Neural cell (in vitro differentiated cells): Measurements from ENCODE around the gene EHMT2. TPM values are rescaled to one million over a fixed set of nuclear protein-coding genes. Genes with fewer than 3 reads are reported as not detected.

ENCODE experiments used
- H2AFZ ChIP-seq: fragments of 200-600, 300-800 bp; sonication (generic), shearing (Covaris generic); 2 replicates; pipeline ENCODE4 v1.6.0; 2014; ENCODE audit warnings: low read depth, mild to moderate bottlenecking, antibody characterized with exemption, low read length, moderate library complexity
- H3F3A ChIP-seq: fragments of 200-600 bp; shearing (Covaris generic); 2 replicates; pipeline ENCODE4 v1.6.1; 2016; ENCODE audit warnings: mild to moderate bottlenecking, moderate library complexity, mixed read lengths, antibody characterized with exemption, low read length; ENCODE audit not compliant: insufficient read depth, poor library complexity, severe bottlenecking
- H3K27ac ChIP-seq: fragments of 200-600, 300-800 bp; sonication (generic), shearing (Covaris generic); 2 replicates; pipeline ENCODE4 v1.5.1; 2014; ENCODE audit warnings: mild to moderate bottlenecking, low read length, moderate library complexity
- H3K27me3 ChIP-seq: fragments of 300-800, 200-600 bp; sonication (generic), shearing (Covaris generic); 2 replicates; pipeline ENCODE4 v1.6.0; 2014; ENCODE audit warnings: mild to moderate bottlenecking, low read depth, low read length, moderate library complexity; ENCODE audit not compliant: insufficient read depth
- H3K36me3 ChIP-seq: fragments of 300-800, 200-600 bp; sonication (generic), shearing (Covaris generic); 2 replicates; pipeline ENCODE4 v1.5.1; 2014; ENCODE audit warnings: mild to moderate bottlenecking, antibody characterized with exemption, low read length, moderate library complexity; ENCODE audit not compliant: insufficient read depth
- H3K4me2 ChIP-seq: fragments of 300-800, 200-600 bp; sonication (generic), shearing (Covaris generic); 2 replicates; pipeline ENCODE4 v1.6.0; 2014; ENCODE audit warnings: mild to moderate bottlenecking, low read length
- H3K4me3 ChIP-seq: fragments of 300-800, 200-600 bp; sonication (generic), shearing (Covaris generic); 2 replicates; pipeline ENCODE4 v1.5.1; 2014; ENCODE audit warnings: mild to moderate bottlenecking, low read length, moderate library complexity
- H3K79me2 ChIP-seq: fragments of 200-600 bp; shearing (Covaris generic); replicated peaks from 2 replicates; pipeline ENCODE4 v1.6.0; 2014; ENCODE audit warnings: mild to moderate bottlenecking, low read length, moderate library complexity; ENCODE audit not compliant: insufficient read depth
- H3K9ac ChIP-seq: fragments of 300-800, 200-600 bp; sonication (generic), shearing (Covaris generic); 2 replicates; pipeline ENCODE4 v1.6.1; 2016; ENCODE audit warnings: mild to moderate bottlenecking, low read length, mixed read lengths
- H3K9me2 ChIP-seq: fragments of 200-600 bp; shearing (Covaris generic); 2 replicates; pipeline ENCODE4 v1.6.1; 2016; ENCODE audit warnings: mild to moderate bottlenecking, low read length, mixed read lengths; ENCODE audit not compliant: insufficient read depth
- H3K9me3 ChIP-seq: fragments of 200-600, 300-800 bp; sonication (generic), shearing (Covaris generic); 2 replicates; pipeline ENCODE4 v1.6.1; 2016; ENCODE audit warnings: mild to moderate bottlenecking, mixed run types, low read length, moderate library complexity, mixed read lengths
- H4K20me1 ChIP-seq: fragments of 200-600 bp; shearing (Covaris generic); 2 replicates; pipeline ENCODE4 v1.6.1; 2016; ENCODE audit warnings: mild to moderate bottlenecking, mixed run types; ENCODE audit not compliant: insufficient read depth
- EP300 ChIP-seq: fragments of 450-650 bp; conservative IDR thresholded peaks from 2 replicates; pipeline ENCODE4 v1.6.1; 2014; ENCODE audit warnings: antibody characterized with exemption, mild to moderate bottlenecking, moderate library complexity; ENCODE audit not compliant: poor library complexity, severe bottlenecking
- EZH2 ChIP-seq: fragments of 200-600, 300-800 bp; shearing (Covaris generic), sonication (generic); IDR thresholded peaks from 2 replicates; pipeline ENCODE4 v1.6.1; 2014; ENCODE audit warnings: antibody characterized with exemption, low read length, borderline replicate concordance, mild to moderate bottlenecking; ENCODE audit not compliant: insufficient read depth, poor library complexity, severe bottlenecking
- MXI1 ChIP-seq: fragments of 450-650 bp; conservative IDR thresholded peaks from 2 replicates; pipeline ENCODE4 v1.6.1; 2014; ENCODE audit warnings: antibody characterized with exemption, mild to moderate bottlenecking; ENCODE audit not compliant: poor library complexity, severe bottlenecking
- POLR2AphosphoS5 ChIP-seq: IDR thresholded peaks from 2 replicates; pipeline ENCODE4 v1.6.1; 2012
- RAD21 ChIP-seq: fragments of 450-650 bp; conservative IDR thresholded peaks from 2 replicates; pipeline ENCODE4 v1.6.1; 2014; ENCODE audit warnings: antibody characterized with exemption, mild to moderate bottlenecking, moderate library complexity
- SMC3 ChIP-seq: fragments of 450-650 bp; conservative IDR thresholded peaks from 2 replicates; pipeline ENCODE4 v1.6.1; 2014; ENCODE audit warnings: antibody characterized with exemption, mild to moderate bottlenecking, moderate library complexity; ENCODE audit not compliant: poor library complexity
- TAF1 ChIP-seq: IDR thresholded peaks from 2 replicates; pipeline ENCODE4 v1.6.1; 2012; ENCODE audit warnings: low read depth
- polyA plus RNA-seq: library from polyadenylated mRNA; depleted of rRNA; stranded (reverse); fragments of >200 nt; gene quantifications from 2 replicates; pipeline ENCODE4 v1.2.3, GENCODE V29; 2014
- TF ChIP-seq, protein P1 (sequence below): IDR thresholded peaks from 2 replicates; pipeline ENCODE4 v1.6.1; 2012; ENCODE audit warnings: borderline replicate concordance
- TF ChIP-seq, protein P2 (sequence below): fragments of 450-650 bp; IDR thresholded peaks from 2 replicates; pipeline ENCODE4 v1.5.1; 2014; ENCODE audit warnings: antibody characterized with exemption, mild to moderate bottlenecking, moderate library complexity; ENCODE audit not compliant: poor library complexity, severe bottlenecking

Gene EHMT2
- polyA plus RNA-seq, 1 donor from 2014 or later: 102 TPM

DNA sequence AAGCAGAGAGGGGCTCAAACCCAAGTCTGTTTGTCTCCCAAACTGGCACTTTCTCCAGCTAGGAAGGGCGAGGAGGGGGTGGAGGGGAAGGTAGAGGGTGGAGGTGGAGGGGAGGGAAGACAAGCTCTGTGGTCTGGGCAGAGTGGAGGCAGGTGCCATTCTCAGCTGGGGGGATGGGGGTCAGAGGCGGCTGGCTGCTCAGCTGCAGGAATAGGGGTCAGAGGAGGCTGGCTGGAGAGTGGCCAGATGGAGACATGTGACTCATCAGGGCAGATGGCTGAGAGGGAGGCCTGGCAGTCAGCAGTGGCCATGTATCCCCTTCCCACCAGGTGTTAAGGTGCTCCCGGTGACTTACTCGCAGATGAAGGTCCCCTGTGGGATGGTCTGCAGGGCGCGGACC is 15.2 kb downstream of the EHMT2 start:
- Histone ChIP-seq H3K4me3 (no peak overlapping the region), H3K27me3 (no peaks in the 10 kb centered on the region), H2AFZ (no peak overlapping the region), H3K27ac (no peak overlapping the region), H3K9me3 (no peaks in the 10 kb centered on the region), H3K4me2 (no peak overlapping the region), H3K79me2 (no peaks in the 10 kb centered on the region), H3K9me2 (no peaks in the 10 kb centered on the region), H3K36me3 (no peaks in the 10 kb centered on the region), H4K20me1 (no peaks in the 10 kb centered on the region), H3K9ac (no peak overlapping the region), H3F3A (no peaks in the 10 kb centered on the region)
- TF ChIP-seq MXI1 (no peak), RAD21 (no peak), SMC3 (no peak), TAF1 (no peak), POLR2AphosphoS5 (no peak), EP300 (no peak), EZH2 (no peak)
- TF ChIP-seq, protein P1, sequence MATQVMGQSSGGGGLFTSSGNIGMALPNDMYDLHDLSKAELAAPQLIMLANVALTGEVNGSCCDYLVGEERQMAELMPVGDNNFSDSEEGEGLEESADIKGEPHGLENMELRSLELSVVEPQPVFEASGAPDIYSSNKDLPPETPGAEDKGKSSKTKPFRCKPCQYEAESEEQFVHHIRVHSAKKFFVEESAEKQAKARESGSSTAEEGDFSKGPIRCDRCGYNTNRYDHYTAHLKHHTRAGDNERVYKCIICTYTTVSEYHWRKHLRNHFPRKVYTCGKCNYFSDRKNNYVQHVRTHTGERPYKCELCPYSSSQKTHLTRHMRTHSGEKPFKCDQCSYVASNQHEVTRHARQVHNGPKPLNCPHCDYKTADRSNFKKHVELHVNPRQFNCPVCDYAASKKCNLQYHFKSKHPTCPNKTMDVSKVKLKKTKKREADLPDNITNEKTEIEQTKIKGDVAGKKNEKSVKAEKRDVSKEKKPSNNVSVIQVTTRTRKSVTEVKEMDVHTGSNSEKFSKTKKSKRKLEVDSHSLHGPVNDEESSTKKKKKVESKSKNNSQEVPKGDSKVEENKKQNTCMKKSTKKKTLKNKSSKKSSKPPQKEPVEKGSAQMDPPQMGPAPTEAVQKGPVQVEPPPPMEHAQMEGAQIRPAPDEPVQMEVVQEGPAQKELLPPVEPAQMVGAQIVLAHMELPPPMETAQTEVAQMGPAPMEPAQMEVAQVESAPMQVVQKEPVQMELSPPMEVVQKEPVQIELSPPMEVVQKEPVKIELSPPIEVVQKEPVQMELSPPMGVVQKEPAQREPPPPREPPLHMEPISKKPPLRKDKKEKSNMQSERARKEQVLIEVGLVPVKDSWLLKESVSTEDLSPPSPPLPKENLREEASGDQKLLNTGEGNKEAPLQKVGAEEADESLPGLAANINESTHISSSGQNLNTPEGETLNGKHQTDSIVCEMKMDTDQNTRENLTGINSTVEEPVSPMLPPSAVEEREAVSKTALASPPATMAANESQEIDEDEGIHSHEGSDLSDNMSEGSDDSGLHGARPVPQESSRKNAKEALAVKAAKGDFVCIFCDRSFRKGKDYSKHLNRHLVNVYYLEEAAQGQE: no peak
- TF ChIP-seq, protein P2, sequence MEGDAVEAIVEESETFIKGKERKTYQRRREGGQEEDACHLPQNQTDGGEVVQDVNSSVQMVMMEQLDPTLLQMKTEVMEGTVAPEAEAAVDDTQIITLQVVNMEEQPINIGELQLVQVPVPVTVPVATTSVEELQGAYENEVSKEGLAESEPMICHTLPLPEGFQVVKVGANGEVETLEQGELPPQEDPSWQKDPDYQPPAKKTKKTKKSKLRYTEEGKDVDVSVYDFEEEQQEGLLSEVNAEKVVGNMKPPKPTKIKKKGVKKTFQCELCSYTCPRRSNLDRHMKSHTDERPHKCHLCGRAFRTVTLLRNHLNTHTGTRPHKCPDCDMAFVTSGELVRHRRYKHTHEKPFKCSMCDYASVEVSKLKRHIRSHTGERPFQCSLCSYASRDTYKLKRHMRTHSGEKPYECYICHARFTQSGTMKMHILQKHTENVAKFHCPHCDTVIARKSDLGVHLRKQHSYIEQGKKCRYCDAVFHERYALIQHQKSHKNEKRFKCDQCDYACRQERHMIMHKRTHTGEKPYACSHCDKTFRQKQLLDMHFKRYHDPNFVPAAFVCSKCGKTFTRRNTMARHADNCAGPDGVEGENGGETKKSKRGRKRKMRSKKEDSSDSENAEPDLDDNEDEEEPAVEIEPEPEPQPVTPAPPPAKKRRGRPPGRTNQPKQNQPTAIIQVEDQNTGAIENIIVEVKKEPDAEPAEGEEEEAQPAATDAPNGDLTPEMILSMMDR: no peak

DNA sequence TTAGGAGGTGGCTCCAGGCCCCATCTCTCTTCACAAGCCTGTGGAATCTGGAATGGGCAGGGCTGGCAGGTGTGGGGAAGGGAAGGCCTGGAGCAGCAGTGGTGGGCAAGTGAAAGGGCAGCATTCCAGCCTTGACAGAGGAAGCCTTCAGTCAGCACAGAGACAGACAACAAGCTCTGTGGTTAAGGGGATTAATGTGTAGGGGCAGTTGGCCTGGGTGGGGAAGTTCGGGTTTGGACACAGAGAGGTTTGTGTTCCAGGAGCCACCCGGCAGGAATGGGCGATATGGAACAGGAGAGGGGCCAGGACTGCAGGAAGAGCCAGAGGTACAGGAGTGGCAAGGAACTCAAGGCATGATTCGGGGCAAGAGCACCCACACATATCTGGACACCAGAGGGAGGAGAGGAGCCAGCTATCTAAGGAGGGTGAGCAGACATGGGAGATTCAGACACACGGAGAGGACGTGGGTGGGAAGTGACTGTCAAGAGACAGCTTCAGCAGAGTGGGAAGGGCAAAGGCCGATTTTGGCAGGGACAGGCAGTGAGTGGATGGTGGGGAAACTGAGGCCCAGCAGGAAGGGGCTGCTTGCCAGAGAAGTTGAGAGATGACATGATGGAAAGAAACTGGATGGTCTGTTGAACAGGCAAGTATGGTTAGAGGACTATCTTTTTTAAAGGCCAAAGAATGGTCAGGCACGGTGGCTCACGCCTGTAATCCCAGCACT is 16.2 kb downstream of the EHMT2 start:
- Histone ChIP-seq H2AFZ (no peak overlapping the region), H3K36me3 (no peaks in the 10 kb centered on the region), H3K9me3 (no peaks in the 10 kb centered on the region), H3K4me3 (no peak overlapping the region), H3K9ac (no peak overlapping the region), H3K27ac (no peak overlapping the region), H3F3A (no peaks in the 10 kb centered on the region), H3K79me2 (no peaks in the 10 kb centered on the region), H4K20me1 (no peaks in the 10 kb centered on the region), H3K27me3 (no peaks in the 10 kb centered on the region), H3K9me2 (no peaks in the 10 kb centered on the region), H3K4me2 (no peak overlapping the region)
- no peak for TF ChIP-seq EZH2
- no peak for TF ChIP-seq EP300
- TF ChIP-seq, protein P2: no peak
- no peak for TF ChIP-seq MXI1
- no peak for TF ChIP-seq RAD21
- no peak for TF ChIP-seq POLR2AphosphoS5
- TF ChIP-seq, protein P1: no peak
- no peak for TF ChIP-seq SMC3
- TF ChIP-seq TAF1: no peak
